GM19463 (cell line): Measurements from ENCODE around the gene HRCT1.
"Not testable (repeated sequence)": the region's sequence is repeated elsewhere in the genome, so short reads cannot be mapped to it uniquely, and the experiment has no call there.

Experiments
- ATAC-seq: cut with Tn5 transposase; IDR thresholded peaks from one replicate; pipeline ENCODE4 v1.9.1; 2021; ENCODE audit warnings: mild to moderate bottlenecking, moderate library complexity; ENCODE audit not compliant: unreplicated experiment

The HRCT1 gene

DNA sequence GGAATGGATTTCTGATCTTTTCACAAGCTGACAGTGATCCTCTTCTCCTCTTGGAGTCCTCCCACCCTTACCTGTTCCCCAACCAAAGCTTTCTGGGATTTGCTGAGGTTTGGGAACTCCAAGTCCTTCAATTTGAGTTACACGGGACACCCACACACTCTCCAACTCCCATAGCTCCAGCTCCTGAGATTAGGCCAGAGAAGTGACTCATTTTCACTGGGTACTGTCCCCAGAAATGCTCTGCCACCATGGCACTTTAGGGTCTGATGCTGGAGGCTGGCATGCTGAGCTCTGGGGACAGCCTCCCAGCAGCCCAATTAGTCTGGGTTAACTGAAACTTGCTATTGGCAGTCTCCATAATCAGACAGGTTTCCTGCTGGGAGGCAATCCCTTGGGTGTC lies 14.0 kb upstream of the HRCT1 start:
- ATAC-seq: no peak

- ATAC-seq: no peak
Observed at GRCh38 chr9:35896570-35896969, 9.4 kb upstream of the HRCT1 start.

- ATAC-seq: not testable (repeated sequence)
Observed at GRCh38 chr9:35897376-35898099, 8.5 kb upstream of the HRCT1 start.

GRCh38 chr9:35898337-35898736 lies 7.7 kb upstream of the HRCT1 start:
- ATAC-seq: no peak

DNA sequence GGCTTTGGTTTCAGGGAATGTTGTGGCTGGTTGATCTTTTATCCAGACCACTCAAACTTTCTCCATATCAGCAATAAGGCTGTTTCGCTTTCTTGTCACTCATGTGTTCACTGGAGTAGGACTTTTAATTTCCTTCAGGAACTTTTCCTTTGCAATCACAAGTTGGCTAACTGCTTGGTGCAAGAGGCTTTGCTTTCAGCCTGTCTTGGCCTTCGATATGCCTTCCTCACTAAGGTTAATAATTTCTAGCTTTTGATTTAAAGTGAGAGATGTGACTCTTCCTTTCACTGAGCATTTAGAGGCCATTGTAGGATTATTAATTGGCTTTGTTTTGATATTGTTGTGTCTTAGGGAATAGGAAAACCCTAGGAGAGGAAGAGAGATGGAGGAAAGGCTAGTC lies 7.0 kb upstream of the HRCT1 start:
- no peak for ATAC-seq

- no peak for ATAC-seq
Observed at GRCh38 chr9:35903049-35903448, 3.0 kb upstream of the HRCT1 start.

- no peak for ATAC-seq
Observed at GRCh38 chr9:35904338-35904737, 1.7 kb upstream of the HRCT1 start.

GRCh38 chr9:35905051-35905781 lies 786 bp upstream of the HRCT1 start:
- no peak for ATAC-seq

DNA sequence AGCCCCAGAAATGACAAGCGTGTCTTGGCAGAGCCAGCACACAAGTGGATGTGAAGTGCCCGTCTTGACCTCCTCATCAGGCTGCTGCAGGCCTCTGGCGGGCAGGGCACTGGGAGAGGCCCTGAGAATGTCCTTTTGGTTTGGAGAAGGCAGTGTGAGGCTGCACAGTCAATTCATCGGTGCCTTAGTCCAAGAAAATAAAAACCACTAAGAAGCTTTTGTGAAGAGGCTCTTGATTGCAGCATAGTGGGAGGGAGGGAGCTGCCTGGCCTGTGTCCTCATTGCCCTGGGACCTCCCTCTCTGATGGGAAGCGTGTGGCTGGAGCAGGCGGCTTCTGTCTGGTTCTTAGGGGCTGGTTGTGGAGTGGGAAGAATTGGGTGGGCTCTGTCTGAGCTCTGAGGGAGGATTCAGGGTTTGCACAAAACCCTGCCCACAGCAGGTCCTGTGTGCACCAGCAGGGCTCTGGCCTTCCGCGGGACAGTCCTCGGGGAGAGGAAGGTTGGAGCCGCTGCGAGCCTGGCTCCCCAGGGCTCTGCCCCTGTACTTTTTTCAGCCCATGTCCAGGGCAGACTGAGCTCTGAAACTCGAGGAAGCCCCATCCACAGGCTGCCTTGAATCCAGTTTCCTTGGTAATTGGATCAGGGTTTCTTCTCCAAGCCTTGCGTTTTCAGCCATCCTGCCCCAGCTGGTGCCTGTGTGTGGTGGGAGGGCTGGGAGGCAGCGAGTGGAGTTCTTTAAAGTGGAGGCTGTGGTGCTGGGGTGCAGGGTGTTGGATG lies 1.1 kb downstream of the HRCT1 start:
- no peak for ATAC-seq

GRCh38 chr9:35907711-35908503 lies 1.9 kb downstream of the HRCT1 start:
- ATAC-seq: no peak

GRCh38 chr9:35908504-35909125 lies 2.6 kb downstream of the HRCT1 start:
- ATAC-seq: no peak

DNA sequence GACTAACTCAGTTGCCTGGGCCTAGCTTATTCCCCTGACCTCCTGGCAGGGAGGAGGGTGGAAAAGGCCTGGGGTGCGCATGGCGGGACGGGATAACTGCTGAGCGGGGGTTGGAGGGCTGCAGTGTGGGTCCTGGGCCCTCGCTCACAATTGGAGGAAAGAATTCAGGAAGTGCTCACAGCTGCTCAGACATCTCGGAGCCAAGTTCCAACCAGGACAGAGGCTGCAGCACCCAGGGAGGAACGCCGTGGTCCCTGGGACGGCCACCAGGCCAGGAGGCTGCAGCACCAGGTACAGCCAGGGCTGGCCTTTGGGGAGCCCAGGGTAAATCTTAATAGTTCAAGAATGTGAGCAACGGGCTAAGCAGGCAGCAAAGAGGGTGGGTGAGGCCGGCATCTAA lies 3.3 kb downstream of the HRCT1 start, which contains the start of gene SPAAR:
Gene SPAAR, plus strand, starts transcription at position 217 of the 400 bp plus-strand sequence. CDS start 974 bp downstream, outside the sequence.
- no peak for ATAC-seq

- ATAC-seq: no peak
Observed at GRCh38 chr9:35909687-35910612, 3.9 kb downstream of the HRCT1 start.

GRCh38 chr9:35910613-35911359 lies 4.8 kb downstream of the HRCT1 start:
- no peak for ATAC-seq

- no peak for ATAC-seq
Observed at GRCh38 chr9:35911690-35912089, 5.7 kb downstream of the HRCT1 start.

DNA sequence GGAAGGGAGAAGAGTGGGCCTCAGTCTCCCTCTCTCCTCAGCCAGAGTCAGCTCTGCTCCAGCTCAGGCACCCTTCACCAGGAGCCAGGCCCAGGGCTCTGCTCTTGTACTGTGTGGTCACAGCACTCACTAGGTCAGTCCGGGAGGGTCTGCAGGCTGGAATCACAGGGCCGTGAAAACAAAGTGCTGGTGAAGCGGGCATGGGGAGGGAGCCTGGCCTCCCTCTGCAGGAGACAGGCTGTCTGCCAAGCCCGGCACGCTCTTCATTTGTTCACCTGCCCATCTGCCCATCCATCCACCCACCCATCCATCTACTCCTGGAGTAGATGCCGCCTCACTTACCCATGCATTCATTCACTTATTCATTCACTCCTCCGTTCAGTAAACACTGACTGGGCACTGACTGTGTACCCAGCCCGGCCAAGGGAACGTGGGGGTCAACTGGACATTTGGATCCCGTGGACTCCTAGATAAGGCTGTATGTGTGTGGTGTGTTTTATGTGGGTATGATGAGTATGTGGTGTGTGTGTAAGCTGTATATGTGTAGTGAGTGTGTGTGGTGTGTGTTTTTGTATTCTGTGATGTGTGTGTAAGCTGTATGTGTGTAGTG lies 6.9 kb downstream of the HRCT1 start:
- no peak for ATAC-seq

DNA sequence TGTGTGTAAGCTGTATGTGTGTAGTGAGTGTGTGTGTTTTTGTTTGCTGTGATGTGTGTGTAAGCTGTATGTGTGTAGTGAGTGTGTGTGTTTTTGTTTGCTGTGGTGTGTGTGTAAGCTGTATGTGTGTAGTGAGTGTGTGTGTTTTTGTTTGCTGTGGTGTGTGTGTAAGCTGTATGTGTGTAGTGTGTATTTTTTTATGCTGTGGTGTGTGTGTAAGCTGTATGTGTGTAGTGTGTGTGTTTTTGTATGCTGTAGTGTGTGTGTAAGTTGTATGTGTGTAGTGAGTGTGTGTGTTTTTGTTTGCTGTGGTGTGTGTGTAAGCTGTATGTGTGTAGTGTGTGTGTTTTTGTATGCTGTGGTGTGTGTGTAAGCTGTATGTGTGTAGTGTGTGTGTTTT lies 7.4 kb downstream of the HRCT1 start:
- ATAC-seq: not testable (repeated sequence)

DNA sequence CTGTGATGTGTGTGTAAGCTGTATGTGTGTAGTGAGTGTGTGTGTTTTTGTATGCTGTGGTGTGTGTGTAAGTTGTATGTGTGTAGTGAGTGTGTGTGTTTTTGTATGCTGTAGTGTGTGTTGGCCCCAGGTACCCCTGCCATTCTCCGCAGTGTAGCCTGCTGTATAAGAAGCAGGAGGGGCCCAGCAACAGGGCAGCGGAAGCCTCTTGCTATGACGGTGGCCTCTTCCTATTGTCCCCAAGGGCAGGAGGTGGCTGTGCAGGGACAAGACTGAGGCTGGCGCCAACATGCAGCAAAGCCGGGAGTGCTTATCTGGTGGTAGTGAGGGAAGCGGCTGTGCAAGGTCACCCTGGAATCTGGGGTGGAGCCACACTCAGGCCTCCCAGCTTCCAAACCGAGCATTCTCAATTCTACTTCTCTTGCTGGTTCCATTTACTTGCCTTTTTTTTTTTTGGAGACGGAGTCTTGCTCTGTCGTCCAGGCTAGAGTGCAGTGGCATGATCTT lies 8.4 kb downstream of the HRCT1 start:
- no peak for ATAC-seq
